GM19193 (cell line): ENCODE data around the gene CILP2.

Experiments used
- POLR2A ChIP-seq: IDR thresholded peaks from 4 replicates; pipeline ENCODE4 v1.6.1; 2011; ENCODE audit not compliant: insufficient read depth, insufficient read length; ENCODE audit errors: extremely low read depth

CILP2 gene, protein sequence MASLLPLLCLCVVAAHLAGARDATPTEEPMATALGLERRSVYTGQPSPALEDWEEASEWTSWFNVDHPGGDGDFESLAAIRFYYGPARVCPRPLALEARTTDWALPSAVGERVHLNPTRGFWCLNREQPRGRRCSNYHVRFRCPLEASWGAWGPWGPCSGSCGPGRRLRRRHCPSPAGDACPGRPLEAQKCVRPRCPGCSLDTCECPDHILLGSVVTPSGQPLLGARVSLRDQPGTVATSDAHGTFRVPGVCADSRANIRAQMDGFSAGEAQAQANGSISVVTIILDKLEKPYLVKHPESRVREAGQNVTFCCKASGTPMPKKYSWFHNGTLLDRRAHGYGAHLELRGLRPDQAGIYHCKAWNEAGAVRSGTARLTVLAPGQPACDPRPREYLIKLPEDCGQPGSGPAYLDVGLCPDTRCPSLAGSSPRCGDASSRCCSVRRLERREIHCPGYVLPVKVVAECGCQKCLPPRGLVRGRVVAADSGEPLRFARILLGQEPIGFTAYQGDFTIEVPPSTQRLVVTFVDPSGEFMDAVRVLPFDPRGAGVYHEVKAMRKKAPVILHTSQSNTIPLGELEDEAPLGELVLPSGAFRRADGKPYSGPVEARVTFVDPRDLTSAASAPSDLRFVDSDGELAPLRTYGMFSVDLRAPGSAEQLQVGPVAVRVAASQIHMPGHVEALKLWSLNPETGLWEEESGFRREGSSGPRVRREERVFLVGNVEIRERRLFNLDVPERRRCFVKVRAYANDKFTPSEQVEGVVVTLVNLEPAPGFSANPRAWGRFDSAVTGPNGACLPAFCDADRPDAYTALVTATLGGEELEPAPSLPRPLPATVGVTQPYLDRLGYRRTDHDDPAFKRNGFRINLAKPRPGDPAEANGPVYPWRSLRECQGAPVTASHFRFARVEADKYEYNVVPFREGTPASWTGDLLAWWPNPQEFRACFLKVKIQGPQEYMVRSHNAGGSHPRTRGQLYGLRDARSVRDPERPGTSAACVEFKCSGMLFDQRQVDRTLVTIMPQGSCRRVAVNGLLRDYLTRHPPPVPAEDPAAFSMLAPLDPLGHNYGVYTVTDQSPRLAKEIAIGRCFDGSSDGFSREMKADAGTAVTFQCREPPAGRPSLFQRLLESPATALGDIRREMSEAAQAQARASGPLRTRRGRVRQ

DNA sequence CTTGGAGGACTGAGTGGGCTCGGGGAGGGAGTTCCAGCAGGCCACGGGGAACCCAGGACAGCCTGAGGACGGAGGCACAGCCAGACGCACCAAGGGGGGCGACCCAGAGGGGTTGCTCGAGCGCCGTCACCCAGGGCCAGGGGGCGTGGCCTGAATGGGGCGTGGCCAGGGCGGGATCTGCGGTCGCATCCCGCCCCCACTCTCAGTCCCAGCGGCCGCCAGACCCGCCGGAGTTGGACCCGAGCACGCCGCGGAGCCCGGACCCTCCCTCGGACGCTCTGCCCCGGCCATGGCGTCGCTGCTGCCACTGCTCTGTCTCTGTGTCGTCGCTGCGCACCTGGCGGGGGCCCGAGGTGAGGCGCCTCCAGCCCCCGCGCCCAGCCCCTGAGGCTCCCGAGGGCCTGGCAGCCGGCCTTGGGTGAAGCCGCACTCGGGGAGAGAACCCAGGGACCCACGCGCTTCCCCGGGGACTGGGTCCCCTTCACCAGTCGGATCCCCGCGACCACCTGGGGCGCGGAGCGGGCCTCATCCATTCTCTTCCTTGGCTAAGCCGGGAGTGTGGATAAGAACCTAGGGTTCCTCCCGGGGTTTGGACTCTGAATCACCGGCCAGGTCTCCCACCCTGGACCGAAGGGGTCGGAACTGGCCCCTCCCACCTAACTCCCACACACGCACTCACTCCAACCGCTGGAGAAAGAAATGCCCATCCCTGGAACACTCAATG lies at the start of gene CILP2:
Gene CILP2, plus strand, starts transcription at position 205 of the 724 bp plus-strand sequence. Its CDS starts 85 bp downstream, at position 290.
- TF ChIP-seq POLR2A = no peak

DNA sequence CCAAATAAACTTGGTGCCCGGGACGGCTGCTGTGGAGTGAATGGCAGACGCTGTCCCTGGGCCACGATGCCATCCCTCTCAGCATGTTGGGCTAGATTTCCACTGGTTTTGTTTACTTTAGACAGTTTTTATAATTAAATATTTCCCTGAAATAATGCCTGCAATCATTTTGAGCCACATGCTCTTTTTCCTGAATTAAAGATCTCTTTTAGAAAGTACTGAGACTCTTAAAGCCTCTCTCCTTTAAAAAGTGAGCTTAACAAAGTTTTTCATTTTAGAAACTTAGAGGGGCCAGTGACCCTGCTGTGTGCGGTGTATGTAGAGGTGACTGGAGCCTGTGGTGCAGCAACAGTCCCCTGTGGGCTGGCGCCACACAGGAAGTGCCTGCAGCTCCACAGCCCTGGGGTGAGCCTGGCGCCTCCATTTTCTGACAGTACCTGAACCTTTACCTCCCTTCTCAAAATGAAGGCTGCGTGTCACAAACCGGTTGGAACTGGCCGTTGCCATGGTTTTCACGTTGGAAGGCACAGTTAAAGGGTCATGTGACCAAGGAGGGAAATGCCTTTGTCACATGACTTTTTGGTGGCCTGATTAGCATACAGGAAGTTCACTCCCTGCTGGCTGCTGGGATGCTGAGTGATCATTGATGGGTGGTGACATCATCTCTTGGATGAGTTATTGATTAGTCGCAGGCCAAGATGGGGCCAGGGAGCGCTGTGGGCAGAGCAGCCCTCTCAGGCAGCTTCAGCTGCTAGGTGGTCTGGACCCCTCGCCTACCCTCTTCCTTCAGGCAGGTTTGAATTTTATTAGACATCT lies 49.0 kb upstream of the CILP2 start:
- TF ChIP-seq POLR2A = peak; percentile 57

DNA sequence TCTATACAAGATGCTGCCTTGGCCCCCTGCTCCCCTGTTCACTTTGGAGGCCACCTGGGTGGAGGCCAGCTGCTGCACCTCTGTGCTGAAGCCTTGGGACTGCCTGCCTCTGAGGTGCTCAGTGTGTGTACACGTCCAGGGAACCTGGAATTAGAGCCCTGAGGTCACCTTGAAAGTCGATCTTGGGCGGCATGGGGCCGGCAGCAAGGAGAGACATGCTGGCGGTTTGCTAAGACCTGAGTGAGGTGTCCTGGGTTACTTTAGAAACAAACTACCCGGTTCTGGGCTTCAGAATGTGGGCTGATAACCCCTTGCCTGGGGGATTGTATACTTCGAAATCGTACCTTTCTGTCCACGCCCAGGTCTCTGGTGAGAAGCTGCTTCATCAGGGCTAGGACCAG lies 48.3 kb upstream of the CILP2 start:
- no peak for TF ChIP-seq POLR2A

DNA sequence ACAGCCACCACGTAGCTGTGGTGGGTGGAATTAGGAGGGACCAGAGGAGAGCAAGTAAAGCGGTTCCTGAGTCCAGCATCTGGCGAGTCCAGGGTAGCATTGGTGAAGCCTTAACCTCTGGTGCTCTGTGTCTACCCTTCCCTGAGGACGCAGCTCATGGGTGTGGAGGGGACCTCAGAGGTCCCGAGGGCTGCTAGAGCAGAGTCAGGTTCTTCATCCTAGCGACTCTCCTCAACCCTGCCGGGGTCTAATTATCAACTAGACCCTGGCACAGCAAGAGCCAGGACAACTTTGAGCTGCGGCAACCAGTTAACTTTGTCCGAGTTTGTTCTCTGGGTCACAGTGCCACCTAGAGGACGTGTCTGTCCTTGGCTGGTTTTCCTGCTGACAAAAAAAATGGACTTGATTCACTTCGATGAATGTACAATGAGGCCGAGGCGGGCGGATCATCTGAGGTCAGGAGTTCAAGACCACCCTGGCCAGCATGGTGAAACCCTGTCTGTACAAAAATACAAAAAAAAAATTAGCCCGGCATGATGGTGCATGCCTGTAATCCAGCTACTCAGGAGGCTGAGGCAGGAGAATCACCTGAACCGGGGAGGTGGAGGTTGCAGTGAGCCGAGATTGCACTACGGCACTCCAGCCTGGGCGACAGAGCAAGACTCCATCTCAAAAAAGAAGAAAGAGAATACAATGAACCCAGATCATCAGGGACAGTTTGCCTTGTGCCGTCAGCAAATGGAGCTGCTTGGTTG lies 47.7 kb upstream of the CILP2 start:
- TF ChIP-seq POLR2A = no peak

DNA sequence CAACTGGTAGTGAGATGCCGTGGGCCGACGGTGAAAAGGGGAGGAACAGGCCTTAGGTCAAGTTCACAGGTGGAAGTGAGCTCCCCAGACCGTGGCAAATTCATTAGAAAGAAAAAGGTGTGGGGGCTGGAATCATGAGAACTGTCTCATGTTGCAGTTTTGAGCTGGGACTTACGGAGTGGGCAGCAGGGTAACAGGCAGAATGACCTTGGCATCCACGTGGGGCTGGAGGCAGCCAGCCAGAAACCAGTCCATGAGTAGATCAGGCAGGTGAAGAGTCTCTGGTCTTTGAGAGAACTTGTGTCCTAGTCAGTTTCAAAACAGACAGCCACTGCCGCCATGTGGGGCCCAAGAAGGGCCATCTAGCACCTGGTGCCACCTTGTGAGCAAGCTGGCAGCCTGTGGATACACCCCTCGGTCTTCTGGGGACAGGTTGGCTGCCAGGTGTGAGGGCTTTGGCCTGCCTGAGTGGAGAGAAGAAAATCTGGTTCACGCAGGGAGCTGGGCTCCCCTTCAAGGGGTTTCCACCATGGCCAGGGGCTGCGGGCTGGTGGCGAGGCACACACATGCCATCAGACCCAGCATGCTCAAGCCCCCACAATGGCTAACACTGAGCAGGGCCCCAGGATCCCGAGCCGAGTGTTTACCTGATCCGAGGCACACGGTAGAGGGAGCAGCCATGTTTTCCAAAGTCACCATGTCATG lies 46.6 kb upstream of the CILP2 start:
- TF ChIP-seq POLR2A = no peak

DNA sequence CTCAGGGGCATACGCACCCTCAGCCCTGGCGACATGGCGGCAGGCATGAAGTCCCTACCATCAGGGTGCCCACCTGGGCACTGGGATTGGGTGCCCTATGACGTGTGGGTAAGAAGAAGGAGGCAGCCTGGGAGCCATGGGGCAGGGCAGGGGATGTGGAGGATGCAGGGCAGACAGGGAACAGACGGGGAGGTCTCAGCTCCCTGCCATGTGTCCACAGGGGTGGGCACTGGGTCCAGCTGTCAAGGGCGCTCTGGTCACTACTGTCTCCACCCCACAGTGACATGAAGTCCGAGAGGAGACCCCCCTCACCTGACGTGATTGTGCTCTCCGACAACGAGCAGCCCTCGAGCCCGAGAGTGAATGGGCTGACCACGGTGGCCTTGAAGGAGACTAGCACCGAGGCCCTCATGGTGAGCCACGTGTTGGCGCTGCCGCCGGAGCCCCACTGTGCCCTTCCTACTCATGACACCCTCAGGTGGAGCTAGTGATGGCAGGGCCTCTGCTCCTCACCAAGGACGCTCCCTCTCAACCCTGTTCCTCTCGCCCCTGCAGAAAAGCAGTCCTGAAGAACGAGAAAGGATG lies 45.9 kb upstream of the CILP2 start:
- TF ChIP-seq POLR2A = no peak

DNA sequence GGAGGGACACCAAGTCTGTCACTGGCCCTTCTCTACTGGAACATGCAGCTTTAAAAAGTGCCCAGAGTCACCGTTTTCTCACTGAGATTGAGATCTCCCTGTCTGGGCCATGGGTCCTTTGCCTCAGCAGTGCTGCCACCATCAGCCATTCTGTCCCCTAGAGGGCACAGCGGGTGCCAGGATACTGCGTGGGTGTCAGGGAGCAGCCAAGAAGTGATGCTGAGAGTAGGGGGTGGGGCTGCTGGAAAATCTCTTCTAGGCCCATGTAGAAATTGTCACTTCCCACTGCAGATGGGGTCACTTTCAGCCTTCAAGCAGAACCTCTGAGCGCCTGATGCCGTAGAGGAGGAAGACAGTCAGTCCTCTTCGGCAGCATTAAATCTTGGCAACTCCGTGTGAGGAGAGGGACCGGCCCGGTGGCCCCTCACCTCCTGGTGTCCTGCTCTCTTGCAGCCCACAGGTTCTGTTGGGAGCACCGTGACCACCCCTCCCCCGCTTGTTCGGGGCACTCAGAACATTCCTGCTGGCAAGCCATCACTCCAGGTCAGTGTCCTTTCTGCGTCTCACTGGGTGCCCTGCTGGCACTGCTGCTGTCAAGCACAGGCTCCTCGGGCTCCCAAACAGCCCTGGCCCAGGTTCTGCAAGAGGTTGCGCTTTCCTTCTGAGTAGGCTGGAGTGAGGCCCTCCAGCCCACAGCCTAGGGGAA lies 44.1 kb upstream of the CILP2 start:
- TF ChIP-seq POLR2A = no peak

DNA sequence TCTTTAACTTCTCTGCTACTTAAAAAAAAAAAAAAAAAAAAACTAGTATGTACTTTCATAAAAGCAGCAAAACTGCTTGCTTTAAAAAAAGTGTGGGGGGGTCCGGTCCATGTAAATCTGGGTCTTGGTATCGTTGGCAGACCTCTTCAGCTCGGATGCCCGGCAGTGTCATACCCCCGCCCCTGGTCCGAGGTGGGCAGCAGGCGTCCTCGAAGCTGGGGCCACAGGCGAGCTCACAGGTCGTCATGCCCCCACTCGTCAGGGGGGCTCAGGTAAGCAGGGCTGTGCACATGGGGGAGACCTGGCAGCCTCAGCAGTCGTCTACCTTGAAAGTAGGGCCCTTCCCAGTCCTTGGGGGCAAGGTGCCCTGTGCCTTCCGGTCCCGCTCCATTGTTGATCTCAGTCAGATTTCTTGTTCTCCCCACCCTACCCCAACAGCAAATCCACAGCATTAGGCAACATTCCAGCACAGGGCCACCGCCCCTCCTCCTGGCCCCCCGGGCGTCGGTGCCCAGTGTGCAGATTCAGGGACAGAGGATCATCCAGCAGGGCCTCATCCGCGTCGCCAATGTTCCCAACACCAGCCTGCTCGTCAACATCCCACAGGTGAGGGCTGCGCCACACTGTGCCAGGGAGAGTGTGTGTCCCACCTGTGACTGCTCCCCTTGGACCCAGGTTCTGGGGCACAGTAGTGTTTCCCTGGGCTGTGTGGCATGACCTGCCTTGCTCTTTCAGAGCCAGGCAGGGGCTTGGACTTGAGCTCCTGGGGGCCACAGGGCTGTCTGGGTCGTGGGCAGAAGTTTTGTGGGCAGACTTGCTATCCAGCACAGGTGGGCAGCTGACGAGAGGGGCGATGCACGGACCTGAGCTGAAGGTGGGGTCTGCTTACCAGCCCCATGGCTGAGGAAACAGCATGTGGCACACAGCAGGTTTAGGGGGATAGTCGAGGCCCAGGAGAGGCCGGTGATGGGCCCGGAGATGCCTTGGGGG lies 42.2 kb upstream of the CILP2 start:
- TF ChIP-seq POLR2A = no peak

DNA sequence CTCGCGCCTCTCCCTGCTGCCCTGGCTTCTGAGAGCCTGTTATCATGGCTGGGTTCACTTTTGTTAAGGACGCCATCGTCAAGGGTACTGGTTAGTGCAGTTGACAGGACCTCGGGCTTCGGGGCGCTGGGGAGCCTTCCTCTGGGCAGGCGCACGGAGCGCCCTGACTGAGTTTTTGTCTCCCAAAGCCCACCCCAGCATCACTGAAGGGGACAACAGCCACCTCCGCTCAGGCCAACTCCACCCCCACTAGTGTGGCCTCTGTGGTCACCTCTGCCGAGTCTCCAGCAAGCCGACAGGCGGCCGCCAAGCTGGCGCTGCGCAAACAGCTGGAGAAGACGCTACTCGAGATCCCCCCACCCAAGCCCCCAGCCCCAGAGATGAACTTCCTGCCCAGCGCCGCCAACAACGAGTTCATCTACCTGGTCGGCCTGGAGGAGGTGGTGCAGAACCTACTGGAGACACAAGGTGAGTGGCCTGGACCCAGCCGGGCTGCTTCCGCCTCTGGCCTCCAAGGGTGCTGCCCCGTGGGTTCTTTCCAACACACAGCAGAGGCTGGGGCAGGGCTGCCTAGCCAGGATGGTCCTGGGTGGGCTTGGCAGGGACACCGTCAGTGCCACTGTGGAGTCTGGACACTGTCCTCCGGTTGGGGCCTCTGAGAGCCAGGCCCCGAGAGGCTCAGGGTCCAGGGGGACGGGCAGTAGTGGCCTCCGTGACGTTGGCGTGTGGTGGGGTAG lies 39.6 kb upstream of the CILP2 start:
- no peak for TF ChIP-seq POLR2A
